HCT116 (cell line): ENCODE measurements around the gene ABCA1. TPM values are rescaled to one million over a fixed set of nuclear protein-coding genes. Genes with fewer than 3 reads are reported as not detected.

ENCODE experiments used
- ATAC-seq: fragments of 200-7000 bp; cut with Tn5 transposase; 2 replicates; pipeline ENCODE4 v1.9.1; 2020; ENCODE audit warnings: mild to moderate bottlenecking, moderate library complexity
- BruUV-seq: library from RNA; stranded (reverse); fragments of 400-500 nt; replicated peaks from 2 replicates; lab custom pipeline; 2021; lab: Mats Ljungman, UMichigan
- CTCF ChIA-PET: fragments of 300-600 bp; sonication (Branson Sonifier 250); formaldehyde crosslinking; loops from one replicate; lab custom pipeline; 2021; ENCODE audit warnings: antibody characterized with exemption; lab: Charles Lee
- POLR2A ChIA-PET: fragments of 300-600, 350-600 bp; sonication (Branson Sonifier 250); formaldehyde crosslinking; loops from one replicate; lab custom pipeline; 2021; ENCODE audit warnings: antibody characterized with exemption; lab: Charles Lee
- RAD21 ChIA-PET, 2 experiments: fragments of 300-600 bp; sonication (Branson Sonifier 250); formaldehyde crosslinking; loops; one replicate each; lab custom pipeline; 2023; ENCODE audit warnings: low total read pairs in 2 of 2; ENCODE audit not compliant: uncharacterized antibody in 2 of 2, unreplicated experiment in 2 of 2, low non-redundant PET in 1 of 2; lab: Charles Lee
- DNase-seq: peaks from one replicate; pipeline ENCODE4 v3.0.0-alpha.2; 2010; ENCODE audit warnings: low read depth, low spot score
- H2AFZ ChIP-seq: fragments of 200-600 bp; shearing (Covaris generic), sonication (generic); 2 replicates; pipeline ENCODE4 v1.6.1; 2017; ENCODE audit warnings: low read depth, mixed run types, mixed read lengths, antibody characterized with exemption, low read length; ENCODE audit not compliant: poor library complexity, severe bottlenecking
- H3K27ac ChIP-seq: 2 replicates; pipeline ENCODE4 v1.5.1; 2012; ENCODE audit warnings: low read depth, low read length
- H3K27me3 ChIP-seq: fragments of 200-600 bp; sonication (generic); 2 replicates; pipeline ENCODE4 v1.6.1; 2016; ENCODE audit warnings: mixed run types, low read length, mixed read lengths; ENCODE audit not compliant: insufficient read depth
- H3K36me3 ChIP-seq, 2 experiments: fragments of 200-500 bp in 1 of 2; fragments of 200-600 bp in 1 of 2; sonication (Bioruptor generic) in 1 of 2; sonication (generic) in 1 of 2; 2 replicates each; pipeline versions ENCODE4 v1.5.1 to v1.6.1; 2014 to 2016; ENCODE audit warnings: low read length in 2 of 2, inconsistent platforms in 1 of 2, mixed read lengths in 1 of 2, mixed run types in 1 of 2; ENCODE audit not compliant: insufficient read depth in 2 of 2, control insufficient read depth in 1 of 2
- H3K4me1 ChIP-seq, 2 experiments: fragments of 200-600 bp in 1 of 2; sonication (generic) in 1 of 2; 2 replicates each; pipeline versions ENCODE4 v1.5.1 to v1.6.1; 2012 to 2017; ENCODE audit warnings: low read length in 2 of 2, inconsistent platforms in 1 of 2, mild to moderate bottlenecking in 1 of 2, mixed read lengths in 1 of 2, mixed run types in 1 of 2, moderate library complexity in 1 of 2; ENCODE audit not compliant: insufficient read depth in 2 of 2, control insufficient read depth in 1 of 2
- H3K4me2 ChIP-seq: fragments of 200-600 bp; sonication (generic); 2 replicates; pipeline ENCODE4 v1.6.1; 2017; ENCODE audit warnings: mixed run types, low read length, mixed read lengths
- H3K4me3 ChIP-seq, 2 experiments: fragments of 200-600 bp in 1 of 2; sonication (generic) in 1 of 2; replicated peaks in 1 of 2; 2 replicates each; pipeline ENCODE4 v1.5.1; 2011 to 2016; ENCODE audit warnings: low read length in 2 of 2, control low read depth in 1 of 2, low read depth in 1 of 2, mild to moderate bottlenecking in 1 of 2, mixed read lengths in 1 of 2, mixed run types in 1 of 2
- H3K79me2 ChIP-seq: fragments of 200-600 bp; sonication (generic); 2 replicates; pipeline ENCODE4 v1.6.1; 2017; ENCODE audit warnings: mild to moderate bottlenecking, mixed run types, low read length, moderate library complexity, mixed read lengths; ENCODE audit not compliant: insufficient read depth
- H3K9ac ChIP-seq: fragments of 200-600 bp; sonication (generic); 2 replicates; pipeline ENCODE4 v1.6.1; 2016; ENCODE audit warnings: low read length, mixed read lengths
- H3K9me2 ChIP-seq: fragments of 200-600 bp; sonication (generic), shearing (Covaris generic); 2 replicates; pipeline ENCODE4 v1.6.1; 2017; ENCODE audit warnings: mixed run types, mild to moderate bottlenecking, moderate library complexity; ENCODE audit not compliant: insufficient read depth
- H3K9me3 ChIP-seq, 2 experiments: fragments of 200-500 bp in 1 of 2; fragments of 200-600 bp in 1 of 2; sonication (Bioruptor generic) in 1 of 2; sonication (generic) in 1 of 2; 2 replicates each; pipeline ENCODE4 v1.6.1; 2014 to 2017; ENCODE audit warnings: low read length in 2 of 2, mixed read lengths in 2 of 2, inconsistent platforms in 1 of 2, low read depth in 1 of 2, mild to moderate bottlenecking in 1 of 2, mixed run types in 1 of 2, moderate library complexity in 1 of 2; ENCODE audit not compliant: control insufficient read depth in 1 of 2, insufficient read depth in 1 of 2
- H4K20me1 ChIP-seq: fragments of 200-600 bp; sonication (generic), shearing (Covaris generic); 2 replicates; pipeline ENCODE4 v1.6.1; 2017; ENCODE audit warnings: mixed run types, mild to moderate bottlenecking, moderate library complexity; ENCODE audit not compliant: insufficient read depth
- CEBPB ChIP-seq: IDR thresholded peaks from 2 replicates; pipeline ENCODE4 v1.6.1; 2012; ENCODE audit warnings: low read depth
- EGR1 ChIP-seq: IDR thresholded peaks from 2 replicates; pipeline ENCODE4 v1.6.1; 2012; ENCODE audit warnings: low read depth
- ELF1 ChIP-seq: IDR thresholded peaks from 2 replicates; pipeline ENCODE4 v1.6.1; 2012; ENCODE audit warnings: low read depth, borderline replicate concordance
- EZH2 ChIP-seq: fragments of 200-600 bp; sonication (generic); IDR thresholded peaks from 2 replicates; pipeline ENCODE4 v1.6.1; 2017; ENCODE audit warnings: antibody characterized with exemption, mixed run types
- EZH2phosphoT487 ChIP-seq: fragments of 200-600 bp; IDR thresholded peaks from 2 replicates; pipeline ENCODE4 v1.6.1; 2018; ENCODE audit warnings: antibody characterized with exemption, borderline replicate concordance
- JUND ChIP-seq: IDR thresholded peaks from 2 replicates; pipeline ENCODE4 v1.6.1; 2012
- POLR2A ChIP-seq: IDR thresholded peaks from 2 replicates; pipeline ENCODE4 v1.7.0; 2011; ENCODE audit warnings: borderline replicate concordance; ENCODE audit not compliant: insufficient read depth, insufficient read length; ENCODE audit errors: extremely low read depth
- POLR2AphosphoS5 ChIP-seq: IDR thresholded peaks from 2 replicates; pipeline ENCODE4 v1.6.1; 2011; ENCODE audit warnings: mild to moderate bottlenecking, low read depth, low read length, moderate library complexity
- RAD21 ChIP-seq: IDR thresholded peaks from 2 replicates; pipeline ENCODE4 v1.6.1; 2012; ENCODE audit warnings: low read depth, mild to moderate bottlenecking
- SIN3A ChIP-seq: IDR thresholded peaks from 2 replicates; pipeline ENCODE4 v1.6.1; 2012; ENCODE audit warnings: low read depth
- SP1 ChIP-seq: IDR thresholded peaks from 2 replicates; pipeline ENCODE4 v1.6.1; 2012; ENCODE audit warnings: low read depth
- SRF ChIP-seq: IDR thresholded peaks from 2 replicates; pipeline ENCODE4 v1.6.1; 2012; ENCODE audit warnings: low read depth
- TCF7L2 ChIP-seq: IDR thresholded peaks from 2 replicates; pipeline ENCODE4 v1.7.0; 2011; ENCODE audit warnings: borderline replicate concordance, inconsistent platforms; ENCODE audit not compliant: insufficient read depth, insufficient read length; ENCODE audit errors: extremely low read depth
- ZFX ChIP-seq: fragments of 450-650 bp; IDR thresholded peaks from 2 replicates; pipeline ENCODE4 v1.6.1; 2017
- ZNF274 ChIP-seq: fragments of 200-500 bp; sonication (Bioruptor generic); IDR thresholded peaks from 2 replicates; pipeline ENCODE4 v1.6.1; 2014; ENCODE audit warnings: mild to moderate bottlenecking, low read depth, low read length, inconsistent platforms
- intact Hi-C: fragments of 100-400 bp; cut with micrococcal nuclease; formaldehyde crosslinking; loops from 2 replicates; pipeline ENCODE4 v1.10.0; 2022
- total RNA-seq: library from RNA; stranded (reverse); gene quantifications from one replicate; pipeline ENCODE4 v1.2.1, GENCODE V29; 2021; ENCODE audit not compliant: unreplicated experiment
- TF ChIP-seq, protein P1 (sequence below): IDR thresholded peaks from 2 replicates; pipeline ENCODE4 v1.6.1; 2012
- TF ChIP-seq, protein P2 (sequence below): IDR thresholded peaks from 2 replicates; pipeline ENCODE4 v1.6.1; 2012; ENCODE audit warnings: low read depth
- TF ChIP-seq, protein P3 (sequence below): IDR thresholded peaks from 2 replicates; pipeline ENCODE4 v1.6.1; 2012

ABCA1 gene
- total RNA-seq, 1 experiment from 2014 or later = 0.89 TPM

DNA sequence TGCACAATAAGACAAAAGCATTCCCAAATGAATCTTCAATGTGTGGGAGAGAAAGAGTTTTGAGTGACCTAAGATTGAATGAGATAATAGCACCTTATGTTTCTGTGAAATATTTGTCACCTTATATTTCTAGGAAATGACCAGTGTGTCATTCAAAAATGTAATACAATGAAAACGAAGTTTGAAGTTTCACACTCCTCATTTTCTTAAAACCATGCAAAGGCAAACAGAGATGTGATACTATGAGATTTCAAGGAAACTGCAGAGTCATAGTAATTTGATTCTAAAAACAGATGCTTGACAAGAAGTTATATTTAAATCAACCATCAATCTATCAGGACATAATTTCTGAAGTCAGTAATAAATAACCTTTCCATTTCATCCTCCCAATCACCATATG lies 13.6 kb upstream of the ABCA1 start:
- Histone ChIP-seq H3K36me3 (no peaks in the 10 kb centered on the region), H3K27ac (no peak overlapping the region), H3K27me3 (no peaks in the 10 kb centered on the region), H3K4me3 (no peak overlapping the region), H3K9me3 (no peaks in the 10 kb centered on the region), H4K20me1 (no peaks in the 10 kb centered on the region), H3K79me2 (no peaks in the 10 kb centered on the region), H3K4me2 (no peak overlapping the region), H3K9me2 (no peaks in the 10 kb centered on the region), H3K4me1 (no peaks in the 10 kb centered on the region), H3K9ac (no peak overlapping the region), H2AFZ (no peak overlapping the region)
- BruUV-seq = no TSS peak
- ATAC-seq = no peak
- no peak for DNase-seq
- TF ChIP-seq ELF1 (no peak), EZH2phosphoT487 (no peak), EZH2 (no peak), SP1 (no peak), SRF (no peak), ZFX (no peak)
- TF ChIP-seq, protein P1, sequence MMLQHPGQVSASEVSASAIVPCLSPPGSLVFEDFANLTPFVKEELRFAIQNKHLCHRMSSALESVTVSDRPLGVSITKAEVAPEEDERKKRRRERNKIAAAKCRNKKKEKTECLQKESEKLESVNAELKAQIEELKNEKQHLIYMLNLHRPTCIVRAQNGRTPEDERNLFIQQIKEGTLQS = no peak
- intact Hi-C loops = no loop called here
- ChIA-PET RAD21 (no interaction called here), CTCF (no interaction called here), POLR2A (no interaction called here)

DNA sequence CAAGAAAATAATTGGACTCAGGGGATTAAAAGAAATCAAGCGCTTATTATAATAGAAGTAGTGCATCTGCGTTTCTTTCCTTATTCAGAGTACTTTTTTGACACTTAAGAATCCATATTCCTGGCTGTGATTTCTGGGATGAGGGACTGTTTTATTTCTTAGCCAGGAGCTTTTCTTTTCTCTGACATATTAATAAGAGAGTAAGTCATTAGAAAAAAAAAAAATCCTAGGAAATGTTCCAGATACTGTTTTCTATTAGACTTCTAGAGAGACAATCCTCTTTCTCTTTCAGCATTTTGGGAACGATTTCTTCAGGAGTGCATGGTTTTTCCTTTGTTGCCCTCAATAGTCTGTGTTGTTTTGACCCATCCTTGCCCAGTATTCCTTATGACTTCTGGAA lies 8.3 kb upstream of the ABCA1 start:
- Histone ChIP-seq H3K4me3 (no peak overlapping the region), H4K20me1 (no peaks in the 10 kb centered on the region), H3K9ac (no peak overlapping the region), H3K9me3 (no peaks in the 10 kb centered on the region), H3K79me2 (no peaks in the 10 kb centered on the region), H3K27ac (no peak overlapping the region), H2AFZ (no peak overlapping the region), H3K4me2 (no peak overlapping the region), H3K4me1 (no peaks in the 10 kb centered on the region), H3K27me3 (no peaks in the 10 kb centered on the region), H3K36me3 (no peaks in the 10 kb centered on the region), H3K9me2 (no peaks in the 10 kb centered on the region)
- DNase-seq (no peak), ATAC-seq (no peak)
- no TSS peak for BruUV-seq
- POLR2A ChIA-PET = no interaction called here
- intact Hi-C loops = no loop called here
- RAD21 ChIA-PET = no interaction called here
- CTCF ChIA-PET = no interaction called here
- TF ChIP-seq EZH2 = no peak
- TF ChIP-seq RAD21 = no peak
- TF ChIP-seq CEBPB = no peak
- no peak for TF ChIP-seq ZNF274
- TF ChIP-seq EZH2phosphoT487 = no peak
- TF ChIP-seq SIN3A = no peak
- TF ChIP-seq, protein P1 = no peak
- TF ChIP-seq TCF7L2 = no peak
- TF ChIP-seq JUND = no peak
- no peak for TF ChIP-seq POLR2A
- no peak for TF ChIP-seq SP1
- no peak for TF ChIP-seq EGR1
- no peak for TF ChIP-seq SRF
- TF ChIP-seq POLR2AphosphoS5 = no peak
- TF ChIP-seq, protein P2, sequence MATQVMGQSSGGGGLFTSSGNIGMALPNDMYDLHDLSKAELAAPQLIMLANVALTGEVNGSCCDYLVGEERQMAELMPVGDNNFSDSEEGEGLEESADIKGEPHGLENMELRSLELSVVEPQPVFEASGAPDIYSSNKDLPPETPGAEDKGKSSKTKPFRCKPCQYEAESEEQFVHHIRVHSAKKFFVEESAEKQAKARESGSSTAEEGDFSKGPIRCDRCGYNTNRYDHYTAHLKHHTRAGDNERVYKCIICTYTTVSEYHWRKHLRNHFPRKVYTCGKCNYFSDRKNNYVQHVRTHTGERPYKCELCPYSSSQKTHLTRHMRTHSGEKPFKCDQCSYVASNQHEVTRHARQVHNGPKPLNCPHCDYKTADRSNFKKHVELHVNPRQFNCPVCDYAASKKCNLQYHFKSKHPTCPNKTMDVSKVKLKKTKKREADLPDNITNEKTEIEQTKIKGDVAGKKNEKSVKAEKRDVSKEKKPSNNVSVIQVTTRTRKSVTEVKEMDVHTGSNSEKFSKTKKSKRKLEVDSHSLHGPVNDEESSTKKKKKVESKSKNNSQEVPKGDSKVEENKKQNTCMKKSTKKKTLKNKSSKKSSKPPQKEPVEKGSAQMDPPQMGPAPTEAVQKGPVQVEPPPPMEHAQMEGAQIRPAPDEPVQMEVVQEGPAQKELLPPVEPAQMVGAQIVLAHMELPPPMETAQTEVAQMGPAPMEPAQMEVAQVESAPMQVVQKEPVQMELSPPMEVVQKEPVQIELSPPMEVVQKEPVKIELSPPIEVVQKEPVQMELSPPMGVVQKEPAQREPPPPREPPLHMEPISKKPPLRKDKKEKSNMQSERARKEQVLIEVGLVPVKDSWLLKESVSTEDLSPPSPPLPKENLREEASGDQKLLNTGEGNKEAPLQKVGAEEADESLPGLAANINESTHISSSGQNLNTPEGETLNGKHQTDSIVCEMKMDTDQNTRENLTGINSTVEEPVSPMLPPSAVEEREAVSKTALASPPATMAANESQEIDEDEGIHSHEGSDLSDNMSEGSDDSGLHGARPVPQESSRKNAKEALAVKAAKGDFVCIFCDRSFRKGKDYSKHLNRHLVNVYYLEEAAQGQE = no peak
- TF ChIP-seq, protein P3, sequence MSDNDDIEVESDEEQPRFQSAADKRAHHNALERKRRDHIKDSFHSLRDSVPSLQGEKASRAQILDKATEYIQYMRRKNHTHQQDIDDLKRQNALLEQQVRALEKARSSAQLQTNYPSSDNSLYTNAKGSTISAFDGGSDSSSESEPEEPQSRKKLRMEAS = no peak
